ENCODE measurements around the gene DRAM1.

DNA sequence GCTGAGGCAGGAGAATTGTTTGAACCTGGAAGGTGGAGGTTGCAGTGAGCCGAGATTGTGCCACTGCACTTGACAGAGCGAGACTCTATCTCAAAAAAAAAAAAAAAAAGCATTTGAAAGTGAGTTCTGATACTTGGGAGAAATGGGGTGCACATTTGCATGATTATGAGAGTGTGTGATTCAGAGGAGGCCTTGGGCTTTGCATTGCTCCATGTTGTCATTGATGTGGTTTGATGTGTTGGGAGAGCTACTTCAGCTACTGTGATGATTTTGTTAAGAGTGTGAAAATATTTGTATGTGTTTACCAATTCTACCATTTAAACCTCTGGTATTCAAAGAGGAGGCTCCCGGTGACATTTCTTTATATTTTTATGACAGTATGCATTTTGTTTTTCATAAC lies 24.4 kb downstream of the DRAM1 start:
- TF ChIP-seq, protein P1, sequence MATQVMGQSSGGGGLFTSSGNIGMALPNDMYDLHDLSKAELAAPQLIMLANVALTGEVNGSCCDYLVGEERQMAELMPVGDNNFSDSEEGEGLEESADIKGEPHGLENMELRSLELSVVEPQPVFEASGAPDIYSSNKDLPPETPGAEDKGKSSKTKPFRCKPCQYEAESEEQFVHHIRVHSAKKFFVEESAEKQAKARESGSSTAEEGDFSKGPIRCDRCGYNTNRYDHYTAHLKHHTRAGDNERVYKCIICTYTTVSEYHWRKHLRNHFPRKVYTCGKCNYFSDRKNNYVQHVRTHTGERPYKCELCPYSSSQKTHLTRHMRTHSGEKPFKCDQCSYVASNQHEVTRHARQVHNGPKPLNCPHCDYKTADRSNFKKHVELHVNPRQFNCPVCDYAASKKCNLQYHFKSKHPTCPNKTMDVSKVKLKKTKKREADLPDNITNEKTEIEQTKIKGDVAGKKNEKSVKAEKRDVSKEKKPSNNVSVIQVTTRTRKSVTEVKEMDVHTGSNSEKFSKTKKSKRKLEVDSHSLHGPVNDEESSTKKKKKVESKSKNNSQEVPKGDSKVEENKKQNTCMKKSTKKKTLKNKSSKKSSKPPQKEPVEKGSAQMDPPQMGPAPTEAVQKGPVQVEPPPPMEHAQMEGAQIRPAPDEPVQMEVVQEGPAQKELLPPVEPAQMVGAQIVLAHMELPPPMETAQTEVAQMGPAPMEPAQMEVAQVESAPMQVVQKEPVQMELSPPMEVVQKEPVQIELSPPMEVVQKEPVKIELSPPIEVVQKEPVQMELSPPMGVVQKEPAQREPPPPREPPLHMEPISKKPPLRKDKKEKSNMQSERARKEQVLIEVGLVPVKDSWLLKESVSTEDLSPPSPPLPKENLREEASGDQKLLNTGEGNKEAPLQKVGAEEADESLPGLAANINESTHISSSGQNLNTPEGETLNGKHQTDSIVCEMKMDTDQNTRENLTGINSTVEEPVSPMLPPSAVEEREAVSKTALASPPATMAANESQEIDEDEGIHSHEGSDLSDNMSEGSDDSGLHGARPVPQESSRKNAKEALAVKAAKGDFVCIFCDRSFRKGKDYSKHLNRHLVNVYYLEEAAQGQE (tag by site-specific recombination; IDR thresholded peaks at IDR 0.05) = no peak
- TF ChIP-seq, protein P2, sequence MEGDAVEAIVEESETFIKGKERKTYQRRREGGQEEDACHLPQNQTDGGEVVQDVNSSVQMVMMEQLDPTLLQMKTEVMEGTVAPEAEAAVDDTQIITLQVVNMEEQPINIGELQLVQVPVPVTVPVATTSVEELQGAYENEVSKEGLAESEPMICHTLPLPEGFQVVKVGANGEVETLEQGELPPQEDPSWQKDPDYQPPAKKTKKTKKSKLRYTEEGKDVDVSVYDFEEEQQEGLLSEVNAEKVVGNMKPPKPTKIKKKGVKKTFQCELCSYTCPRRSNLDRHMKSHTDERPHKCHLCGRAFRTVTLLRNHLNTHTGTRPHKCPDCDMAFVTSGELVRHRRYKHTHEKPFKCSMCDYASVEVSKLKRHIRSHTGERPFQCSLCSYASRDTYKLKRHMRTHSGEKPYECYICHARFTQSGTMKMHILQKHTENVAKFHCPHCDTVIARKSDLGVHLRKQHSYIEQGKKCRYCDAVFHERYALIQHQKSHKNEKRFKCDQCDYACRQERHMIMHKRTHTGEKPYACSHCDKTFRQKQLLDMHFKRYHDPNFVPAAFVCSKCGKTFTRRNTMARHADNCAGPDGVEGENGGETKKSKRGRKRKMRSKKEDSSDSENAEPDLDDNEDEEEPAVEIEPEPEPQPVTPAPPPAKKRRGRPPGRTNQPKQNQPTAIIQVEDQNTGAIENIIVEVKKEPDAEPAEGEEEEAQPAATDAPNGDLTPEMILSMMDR (tag by site-specific recombination; IDR thresholded peaks at IDR 0.05) = no peak

Measured in HEK293 (cell line).